Measurements from ENCODE around the gene DENND4C.
"Not testable (repeated sequence)": the region's sequence is repeated elsewhere in the genome, so short reads cannot be mapped to it uniquely, and the experiment has no call there.

- TF ChIP-seq POLR2A (IDR thresholded peaks at IDR 0.05; ENCODE audit: low read depth, low read length); POLR2AphosphoS5 (IDR thresholded peaks at IDR 0.05; ENCODE audit: low read depth, low read length); POU2F2 (IDR thresholded peaks at IDR 0.05; ENCODE audit: low read depth, low read length); TAF1 (IDR thresholded peaks at IDR 0.05; ENCODE audit: low read depth, low read length); SPI1 (IDR thresholded peaks at IDR 0.05; ENCODE audit: low read depth, low read length); PAX5 (IDR thresholded peaks at IDR 0.05; ENCODE audit: insufficient read depth, low read length, severe bottlenecking): not testable (repeated sequence)
Measured at GRCh38 chr9:19250346-19250745, 19.9 kb downstream of the DENND4C start.
